ENCODE data around the gene ZSCAN22. TPM values are rescaled to one million over a fixed set of nuclear protein-coding genes. Genes with fewer than 3 reads are reported as not detected.

Gene ZSCAN22
- total RNA-seq, 1 experiment from 2014 or later, result 4.6 TPM

DNA sequence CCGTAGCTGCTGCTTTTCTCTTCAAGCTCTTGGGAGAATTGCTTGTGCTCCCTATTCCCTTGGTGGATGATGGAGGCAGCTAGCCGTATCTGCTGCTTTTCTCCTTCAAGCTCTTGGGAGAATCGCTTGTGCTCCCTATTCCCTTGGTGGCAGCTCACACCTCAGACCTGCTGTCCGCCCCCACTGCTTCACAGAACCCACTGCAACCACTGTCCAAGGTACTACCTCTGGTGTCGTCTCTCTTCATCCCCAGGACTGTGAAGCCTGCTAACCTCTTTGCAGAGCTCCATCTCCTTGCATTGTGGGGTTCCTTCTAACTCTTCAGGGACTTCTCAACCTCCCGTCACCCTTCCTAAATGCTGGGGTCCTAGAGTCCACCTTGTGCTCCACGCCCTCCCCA is 26.2 kb upstream of the ZSCAN22 start:
- DNase-seq (ENCODE audit: low read depth, low spot score), result no peak
- Histone ChIP-seq H3K9me3 (ENCODE audit: control insufficient read depth in 1 of 2, insufficient read depth in 1 of 2, low read depth in 1 of 2, low read length in 2 of 2) (peaks cover 5 to 10% of the 10 kb centered on the region in 2 experiments; a peak in 2 of 4 replicates), H3K79me2 (ENCODE audit: insufficient read depth, low read length) (peaks cover 9% of the 10 kb centered on the region; the same call in 1 of the 2 replicates), H3K9ac (ENCODE audit: low read length) (no peak overlapping the region), H3K36me3 (ENCODE audit: control insufficient read depth in 1 of 2, insufficient read depth in 2 of 2, low read length in 2 of 2) (peaks cover 8 to 17% of the 10 kb centered on the region in 2 experiments), H3K4me3 (replicated peaks in 1 of 2; ENCODE audit: low read depth in 1 of 2, low read length in 2 of 2) (no peak overlapping the region), H3K9me2 (ENCODE audit: insufficient read depth) (no peaks in the 10 kb centered on the region), H3K27me3 (ENCODE audit: insufficient read depth, low read length) (no peaks in the 10 kb centered on the region), H2AFZ (ENCODE audit: low read depth, low read length, poor library complexity, severe bottlenecking) (no peak overlapping the region), H3K27ac (ENCODE audit: low read depth, low read length) (no peak overlapping the region), H3K4me2 (ENCODE audit: low read length) (no peak overlapping the region), H4K20me1 (ENCODE audit: insufficient read depth) (no peaks in the 10 kb centered on the region), H3K4me1 (ENCODE audit: control insufficient read depth in 1 of 2, insufficient read depth in 2 of 2, low read length in 2 of 2) (peaks cover 0 to 9% of the 10 kb centered on the region in 2 experiments; a peak in 1 of 4 replicates)
- ChIA-PET POLR2A (no interaction called here), CTCF (no interaction called here), RAD21 (ENCODE audit: low non-redundant PET in 1 of 2, low total read pairs in 2 of 2, uncharacterized antibody in 2 of 2, unreplicated experiment in 2 of 2) (no interaction called here)
- intact Hi-C loops (cut with micrococcal nuclease), result no loop called here
- no peak for ATAC-seq
- BruUV-seq (replicated peaks), result no TSS peak
- TF ChIP-seq FOSL1 (IDR thresholded peaks at IDR 0.05; ENCODE audit: low read depth) (no peak), POLR2AphosphoS5 (IDR thresholded peaks at IDR 0.05; ENCODE audit: low read depth, low read length) (no peak), SIN3A (IDR thresholded peaks at IDR 0.05; ENCODE audit: low read depth) (no peak), SRF (IDR thresholded peaks at IDR 0.05; ENCODE audit: low read depth) (no peak), JUND (IDR thresholded peaks at IDR 0.05) (no peak), POLR2A (IDR thresholded peaks at IDR 0.05; ENCODE audit: borderline replicate concordance, extremely low read depth, insufficient read depth, insufficient read length) (no peak), CBX3 (IDR thresholded peaks at IDR 0.05; ENCODE audit: low read depth) (no peak), EGR1 (IDR thresholded peaks at IDR 0.05; ENCODE audit: low read depth) (no peak), EZH2phosphoT487 (IDR thresholded peaks at IDR 0.05; ENCODE audit: borderline replicate concordance) (no peak)
- TF ChIP-seq, protein P1, sequence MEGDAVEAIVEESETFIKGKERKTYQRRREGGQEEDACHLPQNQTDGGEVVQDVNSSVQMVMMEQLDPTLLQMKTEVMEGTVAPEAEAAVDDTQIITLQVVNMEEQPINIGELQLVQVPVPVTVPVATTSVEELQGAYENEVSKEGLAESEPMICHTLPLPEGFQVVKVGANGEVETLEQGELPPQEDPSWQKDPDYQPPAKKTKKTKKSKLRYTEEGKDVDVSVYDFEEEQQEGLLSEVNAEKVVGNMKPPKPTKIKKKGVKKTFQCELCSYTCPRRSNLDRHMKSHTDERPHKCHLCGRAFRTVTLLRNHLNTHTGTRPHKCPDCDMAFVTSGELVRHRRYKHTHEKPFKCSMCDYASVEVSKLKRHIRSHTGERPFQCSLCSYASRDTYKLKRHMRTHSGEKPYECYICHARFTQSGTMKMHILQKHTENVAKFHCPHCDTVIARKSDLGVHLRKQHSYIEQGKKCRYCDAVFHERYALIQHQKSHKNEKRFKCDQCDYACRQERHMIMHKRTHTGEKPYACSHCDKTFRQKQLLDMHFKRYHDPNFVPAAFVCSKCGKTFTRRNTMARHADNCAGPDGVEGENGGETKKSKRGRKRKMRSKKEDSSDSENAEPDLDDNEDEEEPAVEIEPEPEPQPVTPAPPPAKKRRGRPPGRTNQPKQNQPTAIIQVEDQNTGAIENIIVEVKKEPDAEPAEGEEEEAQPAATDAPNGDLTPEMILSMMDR (IDR thresholded peaks at IDR 0.05 in 2 of 3, conservative IDR thresholded peaks at IDR 0.05 in 1 of 3; ENCODE audit: borderline replicate concordance in 1 of 3, insufficient read depth in 1 of 3, low read depth in 2 of 3, low read length in 2 of 3), result no peak
